Measurements from ENCODE around the gene SNX30.
A peak's percentile ranks its signal among the peaks of the same experiment; 100 is the strongest.

Gene SNX30

GRCh38 chr9:112819635-112820496 lies 69.3 kb downstream of the SNX30 start:
- in situ Hi-C loops (cut with HindIII; ENCODE audit: low pct_ligation_motif_present, low sequenced_read_pairs), result no loop called here
- no peak overlapping the region for H3K27ac ChIP-seq
- no peaks in the 10 kb centered on the region for H3K36me3 ChIP-seq (replicated peaks)
- DNase-seq, result peak; percentile 59
- H3K27me3 ChIP-seq (replicated peaks), result no peaks in the 10 kb centered on the region
- no peak overlapping the region for H3K4me3 ChIP-seq (ENCODE audit: low read depth, low read length)
- peak; percentile 73 for TF ChIP-seq CTCF (IDR thresholded peaks at IDR 0.05; ENCODE audit: low read depth, low read length, missing control alignments)

GRCh38 chr9:112820881-112821280 lies 70.3 kb downstream of the SNX30 start:
- H3K27me3 ChIP-seq (replicated peaks), result no peaks in the 10 kb centered on the region
- no peak overlapping the region for H3K4me3 ChIP-seq (ENCODE audit: low read depth, low read length)
- TF ChIP-seq CTCF (IDR thresholded peaks at IDR 0.05; ENCODE audit: low read depth, low read length, missing control alignments), result no peak
- no peaks in the 10 kb centered on the region for H3K36me3 ChIP-seq (replicated peaks)
- in situ Hi-C loops (cut with HindIII; ENCODE audit: low pct_ligation_motif_present, low sequenced_read_pairs), result no loop called here
- DNase-seq, result peak; percentile 57
- no peak overlapping the region for H3K27ac ChIP-seq

- no peak for DNase-seq
- TF ChIP-seq CTCF (IDR thresholded peaks at IDR 0.05; ENCODE audit: low read depth, low read length, missing control alignments), result no peak
- in situ Hi-C loops (cut with HindIII; ENCODE audit: low pct_ligation_motif_present, low sequenced_read_pairs), result no loop called here
- no peak overlapping the region for H3K4me3 ChIP-seq (ENCODE audit: low read depth, low read length)
- H3K27ac ChIP-seq, result no peak overlapping the region
- no peaks in the 10 kb centered on the region for H3K27me3 ChIP-seq (replicated peaks)
- H3K36me3 ChIP-seq (replicated peaks), result no peaks in the 10 kb centered on the region
Measured at GRCh38 chr9:112822618-112823017, 72.1 kb downstream of the SNX30 start.

GRCh38 chr9:112823257-112823656 lies 72.7 kb downstream of the SNX30 start:
- Histone ChIP-seq H3K36me3 (replicated peaks) (no peaks in the 10 kb centered on the region), H3K27ac (no peak overlapping the region), H3K27me3 (replicated peaks) (no peaks in the 10 kb centered on the region), H3K4me3 (ENCODE audit: low read depth, low read length) (no peak overlapping the region)
- no peak for DNase-seq
- no peak for TF ChIP-seq CTCF (IDR thresholded peaks at IDR 0.05; ENCODE audit: low read depth, low read length, missing control alignments)
- in situ Hi-C loops (cut with HindIII; ENCODE audit: low pct_ligation_motif_present, low sequenced_read_pairs), result no loop called here

- in situ Hi-C loops (cut with HindIII; ENCODE audit: low pct_ligation_motif_present, low sequenced_read_pairs), result no loop called here
- no peak for DNase-seq
- Histone ChIP-seq H3K27ac (no peak overlapping the region), H3K4me3 (ENCODE audit: low read depth, low read length) (no peak overlapping the region), H3K27me3 (replicated peaks) (no peaks in the 10 kb centered on the region), H3K36me3 (replicated peaks) (no peaks in the 10 kb centered on the region)
- no peak for TF ChIP-seq CTCF (IDR thresholded peaks at IDR 0.05; ENCODE audit: low read depth, low read length, missing control alignments)
Measured at GRCh38 chr9:112831281-112831851, 80.8 kb downstream of the SNX30 start.

All from brain microvascular endothelial cell (primary cell).